ENCODE results near the gene HDHD3. TPM values are rescaled to one million over a fixed set of nuclear protein-coding genes. Genes with fewer than 3 reads are reported as not detected.

HDHD3 gene
- total RNA-seq, 3 donors from 2014 or later = 75.7 to 148 (median 115) TPM

- TF ChIP-seq CTCF (IDR thresholded peaks at IDR 0.05) = no peak
- peaks cover 21% of the 10 kb centered on the region for H3K4me1 ChIP-seq (ENCODE audit: low read depth)
- ATAC-seq (no peak), DNase-seq (no peak)
- no peaks in the 10 kb centered on the region for H3K36me3 ChIP-seq (ENCODE audit: low read depth)
- no peak overlapping the region for H3K4me3 ChIP-seq
- no peaks in the 10 kb centered on the region for H3K9me3 ChIP-seq
- intact Hi-C loops (cut with DNase I, micrococcal nuclease) = no loop called here
Observed at GRCh38 chr9:113349066-113349444, 27.7 kb downstream of the HDHD3 start.

- intact Hi-C loops (cut with DNase I, micrococcal nuclease) = no loop called here
- Histone ChIP-seq H3K36me3 (ENCODE audit: low read depth) (no peaks in the 10 kb centered on the region), H3K9me3 (no peaks in the 10 kb centered on the region), H3K4me1 (ENCODE audit: low read depth) (peaks cover 21% of the 10 kb centered on the region), H3K4me3 (no peak overlapping the region)
- ATAC-seq (no peak), DNase-seq (no peak)
- TF ChIP-seq CTCF (IDR thresholded peaks at IDR 0.05) = no peak
Observed at GRCh38 chr9:113348437-113348836, 28.3 kb downstream of the HDHD3 start.

- ATAC-seq = no peak
- no peaks in the 10 kb centered on the region for H3K36me3 ChIP-seq (ENCODE audit: low read depth)
- DNase-seq = no peak
- no peak overlapping the region for H3K4me3 ChIP-seq
- H3K4me1 ChIP-seq (ENCODE audit: low read depth) = peaks cover 21% of the 10 kb centered on the region
- no peaks in the 10 kb centered on the region for H3K9me3 ChIP-seq
- intact Hi-C loops (cut with DNase I, micrococcal nuclease) = no loop called here
- no peak for TF ChIP-seq CTCF (IDR thresholded peaks at IDR 0.05)
Observed at GRCh38 chr9:113345671-113346070, 31.1 kb downstream of the HDHD3 start.

- peak in 1 of 3 donors; percentile 32 for DNase-seq
- intact Hi-C loops (cut with DNase I, micrococcal nuclease) = no loop called here
Observed at GRCh38 chr9:113345190-113345589, 31.6 kb downstream of the HDHD3 start.

GRCh38 chr9:113343732-113344231, 33.0 kb downstream of the HDHD3 start:
- TF ChIP-seq CTCF (IDR thresholded peaks at IDR 0.05) = no peak
- DNase-seq = peak; percentile 57 to 90 (median 66)
- H3K4me3 ChIP-seq = no peak overlapping the region
- H3K36me3 ChIP-seq (ENCODE audit: low read depth) = no peaks in the 10 kb centered on the region
- peak; percentile 61 for ATAC-seq
- intact Hi-C loops (cut with DNase I, micrococcal nuclease) = no loop called here
- no peaks in the 10 kb centered on the region for H3K9me3 ChIP-seq
- H3K4me1 ChIP-seq (ENCODE audit: low read depth) = peaks cover 22% of the 10 kb centered on the region

More at GRCh38 chr9:113345190-113345589, 31.6 kb downstream of the HDHD3 start:
- no peak for TF ChIP-seq CTCF (IDR thresholded peaks at IDR 0.05)
- peak; percentile 20 for ATAC-seq
- H3K4me3 ChIP-seq = no peak overlapping the region
- no peaks in the 10 kb centered on the region for H3K9me3 ChIP-seq
- H3K4me1 ChIP-seq (ENCODE audit: low read depth) = peaks cover 20% of the 10 kb centered on the region
- no peaks in the 10 kb centered on the region for H3K36me3 ChIP-seq (ENCODE audit: low read depth)

All from mucosa of descending colon (tissue), 3 donors.